Fibroblast of skin of back (primary cell): ENCODE results near the gene CALN1.
A peak's percentile ranks its signal among the peaks of the same experiment; 100 is the strongest.

ENCODE experiments used
- DNase-seq: peaks from one replicate; pipeline ENCODE4 v3.0.0-alpha.2; 2013

CALN1 gene

DNA sequence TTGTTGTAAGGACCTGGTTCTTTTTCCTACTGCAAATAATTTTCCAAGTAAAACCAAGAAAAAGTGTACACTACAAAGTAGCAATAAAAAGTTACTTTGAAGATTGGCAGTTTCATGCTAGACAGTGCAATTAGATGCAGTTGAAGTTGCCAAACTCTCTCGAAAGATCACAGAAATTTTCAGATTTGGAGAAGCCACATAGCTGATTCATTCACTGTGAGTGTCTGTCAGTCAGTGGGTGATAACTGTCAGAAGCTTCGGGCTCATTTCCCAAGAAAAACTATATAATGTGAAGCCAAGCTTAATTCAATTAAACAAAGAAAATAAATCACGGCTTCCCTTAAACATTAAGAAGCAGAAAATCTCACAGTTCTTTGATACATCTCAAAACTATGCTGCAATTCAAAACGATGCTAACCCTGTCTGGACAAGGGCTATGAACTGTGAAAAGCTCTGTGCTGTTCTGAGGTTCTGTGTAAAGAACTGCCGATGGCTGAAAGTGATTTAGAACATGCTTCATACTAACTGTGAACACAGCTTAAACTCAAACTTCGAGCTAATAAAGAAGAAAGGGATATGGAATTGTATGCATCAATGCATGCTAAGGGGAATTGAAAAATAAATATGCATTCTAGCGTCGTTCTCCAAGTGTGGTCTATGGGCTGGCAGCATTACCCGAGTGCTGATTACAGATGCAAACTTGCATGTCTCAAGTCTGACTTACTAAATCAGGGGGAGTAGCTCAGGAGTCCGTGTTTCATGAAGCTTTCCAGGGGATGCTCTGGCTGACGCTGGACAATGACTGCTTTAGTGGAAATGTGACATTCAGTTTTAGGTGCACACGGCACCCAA lies 557.4 kb downstream of the CALN1 start:
- DNase-seq, result no peak

DNA sequence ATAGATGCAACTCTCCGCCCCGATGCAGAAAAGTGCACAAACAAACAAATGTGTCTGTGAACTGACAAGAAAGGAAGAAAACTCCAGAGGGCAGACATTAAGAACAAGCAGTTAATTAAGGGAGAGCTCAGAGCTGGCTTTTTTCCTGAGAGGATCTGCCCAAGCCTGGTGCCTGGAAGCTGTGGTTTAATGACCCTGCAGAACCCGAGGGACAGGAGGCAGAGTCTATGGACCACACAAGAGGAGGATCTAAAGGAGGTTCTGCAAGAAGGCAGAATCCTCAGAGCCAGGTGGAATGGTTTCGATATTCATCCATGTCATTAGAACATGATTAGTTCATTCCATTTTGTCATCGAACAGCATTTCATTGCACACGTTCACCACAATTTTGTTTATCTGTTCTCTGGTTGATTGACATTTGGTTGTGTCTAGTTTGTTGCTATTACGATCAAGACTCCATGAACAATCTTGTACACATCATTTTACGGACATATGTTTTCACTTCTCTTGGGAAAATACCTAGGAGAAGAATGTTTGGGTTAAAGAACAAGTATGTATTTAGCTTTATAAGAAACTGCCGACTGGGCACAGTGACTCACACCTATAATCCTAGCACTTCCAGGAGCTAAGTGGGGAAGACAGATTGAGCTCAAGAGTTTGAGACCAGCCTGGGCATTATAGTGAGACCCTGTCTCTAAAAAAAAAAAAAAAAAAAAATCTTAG lies 560.2 kb downstream of the CALN1 start:
- peak; percentile 81 for DNase-seq

DNA sequence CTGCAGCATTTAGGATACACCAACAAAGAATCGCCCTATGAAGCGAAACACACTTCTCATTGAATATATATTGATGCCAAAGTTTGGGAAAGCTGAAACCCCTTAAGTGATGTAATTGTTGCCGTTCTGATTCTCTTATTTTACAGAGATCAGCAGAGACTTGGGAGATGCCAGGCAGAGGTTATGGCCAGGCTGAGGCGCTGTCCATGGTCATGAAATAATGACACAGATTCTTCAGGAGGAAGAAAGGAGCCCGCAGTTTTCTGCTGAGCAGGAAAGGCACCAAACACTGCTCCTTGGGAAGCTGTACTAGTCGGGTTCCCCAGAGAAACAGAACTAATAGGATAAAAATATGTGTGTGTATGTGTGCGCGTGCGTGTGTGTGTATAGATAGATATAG lies 566.0 kb downstream of the CALN1 start:
- peak; percentile 60 for DNase-seq

DNA sequence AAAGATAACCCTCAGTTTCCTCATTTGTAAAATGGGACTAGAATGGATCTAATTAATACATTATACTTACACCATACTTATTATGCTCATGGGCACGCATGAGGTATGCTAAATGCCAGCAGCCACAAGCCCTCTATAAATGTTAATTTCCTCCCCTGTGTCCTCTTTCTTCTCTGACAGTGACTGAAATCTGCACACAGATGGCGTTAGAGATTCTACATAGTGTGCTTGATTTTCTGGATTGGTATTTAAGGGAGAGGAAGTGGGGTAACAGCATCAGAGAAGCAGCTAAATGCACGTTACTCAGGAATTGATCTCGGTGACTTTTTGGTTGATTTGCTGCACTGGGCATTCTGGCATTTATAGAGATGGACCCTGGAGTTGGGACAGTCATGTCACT lies 568.5 kb downstream of the CALN1 start:
- DNase-seq, result no peak

DNA sequence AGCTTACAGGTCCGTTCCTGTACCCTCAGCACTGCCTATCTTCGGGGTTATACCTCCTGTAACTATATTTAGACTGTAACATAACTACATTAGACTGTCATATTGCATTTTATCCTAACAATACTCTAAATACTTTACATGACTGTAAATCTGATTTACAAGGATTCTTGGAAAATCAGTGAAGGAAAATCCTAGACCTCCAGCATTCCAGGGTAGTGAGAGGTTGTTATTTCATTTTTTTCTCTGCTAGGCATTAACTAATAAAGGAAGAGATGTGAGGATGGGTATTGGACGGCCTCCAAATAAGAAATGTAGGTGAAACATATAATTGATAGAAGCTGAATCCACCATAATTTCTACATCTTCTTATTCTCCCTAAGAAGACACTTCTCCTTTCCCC lies 569.4 kb downstream of the CALN1 start:
- peak; percentile 72 for DNase-seq

DNA sequence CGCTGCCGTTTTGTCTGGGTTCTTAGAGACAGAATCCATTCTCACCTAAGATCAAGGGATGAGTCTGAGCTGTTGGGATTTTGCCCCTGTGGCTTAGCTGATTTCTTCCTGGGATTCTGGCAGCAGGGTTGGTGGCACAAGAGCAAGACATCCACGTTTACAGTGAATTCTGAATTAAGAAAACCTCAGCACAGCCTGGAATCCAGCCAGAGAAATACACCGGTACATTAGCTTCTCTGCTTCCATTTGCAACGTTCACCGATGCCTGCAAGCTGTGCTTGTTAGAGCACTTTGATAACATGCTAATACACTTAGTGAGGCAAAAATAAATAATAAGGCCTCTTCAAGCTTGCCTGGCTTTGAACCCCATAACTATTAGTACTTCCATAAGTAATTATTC lies 569.8 kb downstream of the CALN1 start:
- DNase-seq, result no peak

DNA sequence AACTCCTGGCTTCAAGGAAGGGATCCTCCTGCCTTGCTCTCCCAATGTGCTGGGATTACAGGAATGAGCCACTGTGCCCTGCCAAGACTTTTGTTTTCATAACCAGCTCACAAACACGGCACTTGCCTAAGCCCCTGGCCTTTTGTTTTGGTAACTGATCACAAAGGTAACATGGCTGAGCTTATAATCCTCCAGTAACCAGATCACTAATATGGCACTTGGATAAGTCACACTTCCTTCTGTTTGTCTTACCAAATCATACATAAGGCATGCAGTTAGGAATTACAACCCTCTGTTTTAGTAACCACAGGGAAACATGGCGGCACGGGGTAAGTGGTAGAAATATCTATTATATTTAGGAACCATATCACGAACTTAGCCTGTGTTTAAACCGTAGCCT lies 577.1 kb downstream of the CALN1 start:
- peak; percentile 98 for DNase-seq

DNA sequence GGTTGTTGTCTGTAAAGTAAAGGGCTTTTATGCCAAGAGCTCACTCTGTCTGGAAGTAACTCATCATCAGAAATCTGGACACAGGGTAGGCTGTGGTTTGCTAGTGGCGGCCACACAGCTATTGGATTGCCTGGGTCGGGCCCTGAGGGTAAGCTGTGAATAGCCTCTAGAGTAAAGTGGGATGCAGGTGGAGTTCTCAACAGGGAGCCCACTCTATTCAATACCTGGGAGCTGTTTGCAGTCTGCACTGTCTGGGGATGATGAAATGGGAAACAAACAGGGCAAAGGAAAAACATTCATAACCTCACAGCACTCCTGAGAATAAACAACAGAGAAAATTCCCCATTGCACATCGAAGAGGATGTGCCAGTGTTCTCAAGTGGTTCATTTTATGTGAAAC lies 582.6 kb downstream of the CALN1 start:
- no peak for DNase-seq

DNA sequence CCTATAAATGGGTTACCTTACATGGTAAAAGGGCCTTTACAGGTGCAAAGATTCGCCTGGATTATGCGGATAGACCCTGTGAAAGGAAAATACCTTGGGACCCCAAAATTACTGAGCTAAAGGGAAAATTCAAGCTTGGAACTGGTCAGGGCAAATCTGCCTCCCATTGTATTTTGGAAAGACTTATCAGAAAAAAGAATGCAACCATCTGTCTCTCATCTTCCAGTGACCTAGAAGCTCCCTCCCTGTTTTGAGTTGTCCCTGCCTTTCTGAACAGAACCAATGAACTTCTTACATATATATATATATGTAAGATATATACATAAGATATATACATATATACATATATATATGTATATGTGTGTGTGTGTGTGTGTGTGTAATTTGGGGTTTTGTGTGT lies 583.8 kb downstream of the CALN1 start:
- no peak for DNase-seq

DNA sequence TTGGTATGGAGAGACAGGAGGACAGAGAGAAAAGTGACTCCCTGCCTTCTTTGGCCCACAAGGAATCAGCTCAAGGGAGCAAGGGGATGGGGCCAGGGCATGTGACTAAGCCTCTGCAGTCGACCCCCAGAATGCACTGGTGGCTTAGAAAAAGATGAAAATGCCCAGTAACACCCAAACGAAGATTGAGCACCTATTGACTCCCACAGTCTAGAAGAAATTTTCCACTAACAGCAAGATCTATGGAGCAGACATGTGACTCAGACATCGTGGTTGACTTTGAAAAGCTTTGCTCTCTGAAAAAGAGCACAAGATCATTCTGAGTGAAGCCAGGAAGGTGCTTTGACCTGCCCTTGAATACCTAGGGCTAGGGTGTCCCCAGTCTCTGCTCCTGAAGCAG lies 586.0 kb downstream of the CALN1 start:
- DNase-seq, result peak; percentile 49

DNA sequence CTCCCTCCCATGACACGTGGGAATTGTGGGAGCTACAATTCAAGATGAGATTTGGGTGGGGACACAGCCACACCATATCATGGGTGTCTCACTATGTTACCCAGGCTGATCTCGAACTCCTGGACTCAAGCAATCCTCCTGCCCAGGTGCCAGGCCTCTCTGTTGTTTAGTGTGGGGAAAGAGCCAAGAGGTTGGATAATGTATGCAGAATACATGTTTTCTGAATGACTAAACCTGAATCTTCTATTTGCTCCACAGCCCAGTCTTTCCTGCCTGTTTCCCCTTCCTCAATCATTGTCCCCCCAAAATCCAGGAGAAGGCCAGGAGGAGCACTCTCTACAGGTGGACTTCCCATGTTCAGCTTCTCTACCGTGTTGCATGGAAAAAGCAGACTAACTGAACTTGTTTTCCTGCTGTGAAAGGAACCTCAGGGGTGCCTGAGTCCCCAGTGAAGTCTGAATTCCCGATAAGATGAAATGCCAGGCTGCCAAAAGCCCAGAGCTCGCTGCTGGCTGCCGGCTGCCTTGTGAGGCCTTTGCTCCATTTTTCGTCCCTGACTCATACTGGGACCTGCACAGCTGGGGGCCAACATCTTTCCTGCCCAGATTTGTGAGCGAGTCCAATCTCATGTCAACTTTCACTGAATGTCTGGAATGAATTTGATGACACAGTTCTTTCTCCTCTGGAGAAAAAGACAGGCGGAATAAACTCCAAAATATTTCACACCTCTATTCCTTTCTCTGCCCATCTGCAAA lies 588.0 kb downstream of the CALN1 start:
- peak; percentile 99 for DNase-seq

DNA sequence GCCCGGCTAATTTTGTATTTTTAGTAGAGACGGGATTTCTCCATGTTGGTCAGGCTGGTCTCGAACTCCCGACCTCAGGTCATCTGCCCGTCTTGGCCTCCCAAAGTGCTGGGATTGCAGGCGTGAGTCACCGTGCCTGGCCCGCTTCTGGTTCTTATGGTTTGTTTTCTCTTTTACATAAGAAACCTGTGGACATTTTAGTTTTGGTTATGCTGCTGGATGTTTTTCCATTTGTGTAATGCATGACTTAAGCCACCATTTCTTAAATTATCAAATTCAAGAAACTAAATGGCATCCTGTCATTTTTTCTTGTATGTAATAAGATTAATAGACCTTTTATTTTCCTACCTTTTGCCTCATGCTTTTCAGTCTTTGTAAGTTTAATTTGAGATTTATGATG lies 589.7 kb downstream of the CALN1 start:
- DNase-seq, result peak; percentile 61

DNA sequence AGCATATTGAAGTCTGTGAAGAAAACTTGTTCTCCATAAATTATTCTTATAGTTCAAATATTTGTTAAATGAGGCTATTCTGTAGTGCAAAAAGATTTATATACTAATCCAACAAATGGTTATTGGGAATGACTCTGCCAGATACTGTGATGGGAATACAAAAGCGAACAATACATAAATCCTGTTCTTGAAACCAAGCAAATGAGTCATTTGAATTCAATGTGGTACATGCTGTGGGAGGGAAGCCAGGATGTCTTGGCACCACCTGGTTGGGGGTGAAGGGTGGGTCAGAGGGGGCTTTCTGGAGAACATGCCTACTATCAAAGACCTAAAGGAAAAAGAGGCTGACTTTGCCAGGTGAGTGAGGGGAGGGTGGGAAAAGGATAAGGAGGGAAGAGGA lies 594.2 kb downstream of the CALN1 start:
- peak; percentile 58 for DNase-seq

DNA sequence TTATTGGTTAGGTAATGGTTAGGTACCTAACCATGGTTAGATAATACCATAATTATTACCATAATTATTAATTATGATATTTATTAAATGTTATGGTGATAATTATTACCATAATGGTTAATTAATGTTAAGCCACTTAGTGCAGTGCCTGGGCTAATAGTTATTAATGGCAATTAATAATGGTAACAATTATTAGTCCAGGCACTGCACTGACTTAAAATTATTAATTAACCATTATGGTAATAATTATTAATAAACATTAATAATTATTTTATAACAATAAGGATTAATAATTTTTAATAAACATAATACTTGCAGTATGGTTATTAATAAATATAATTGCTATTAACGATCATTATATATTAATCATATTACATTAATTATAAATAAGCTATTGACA lies 604.0 kb downstream of the CALN1 start:
- no peak for DNase-seq

DNA sequence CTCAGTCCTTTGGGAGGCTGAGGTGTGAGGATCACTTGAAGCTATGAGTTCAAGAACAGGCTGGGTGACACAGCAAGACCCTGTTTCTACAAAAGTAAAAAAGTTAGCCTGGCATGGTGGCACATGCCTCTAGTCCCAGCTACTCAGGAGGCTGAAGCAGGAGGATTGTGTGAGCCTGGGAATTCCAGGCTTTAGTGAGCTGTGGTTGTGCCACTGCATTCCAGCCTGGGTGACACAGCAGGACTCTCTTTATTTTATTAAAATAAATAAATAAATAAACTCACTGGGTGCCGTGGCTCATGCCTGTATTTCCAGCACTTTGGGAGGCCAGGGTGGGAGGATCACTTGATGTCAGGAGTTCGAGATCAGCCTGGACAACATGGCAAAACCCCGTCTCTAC lies 607.9 kb downstream of the CALN1 start:
- peak; percentile 71 for DNase-seq

DNA sequence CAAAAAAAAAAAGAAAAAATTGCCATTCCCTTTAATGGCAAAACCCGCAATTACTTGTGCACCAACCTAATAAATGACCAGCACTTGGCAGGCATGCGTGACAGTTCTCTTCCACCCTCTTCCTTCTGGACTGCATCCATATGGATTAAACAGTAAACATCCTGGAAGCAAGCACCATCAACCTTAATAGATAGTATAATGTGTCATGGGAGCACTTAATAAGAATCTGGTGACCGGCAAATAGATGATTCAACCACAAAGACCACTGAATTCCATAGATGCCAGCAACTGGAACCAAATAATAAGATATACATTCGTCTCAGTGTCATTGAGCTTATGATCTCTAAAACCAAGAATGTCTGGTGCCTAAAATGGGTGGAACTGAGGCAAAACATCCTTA lies 610.2 kb downstream of the CALN1 start:
- DNase-seq, result peak; percentile 81

DNA sequence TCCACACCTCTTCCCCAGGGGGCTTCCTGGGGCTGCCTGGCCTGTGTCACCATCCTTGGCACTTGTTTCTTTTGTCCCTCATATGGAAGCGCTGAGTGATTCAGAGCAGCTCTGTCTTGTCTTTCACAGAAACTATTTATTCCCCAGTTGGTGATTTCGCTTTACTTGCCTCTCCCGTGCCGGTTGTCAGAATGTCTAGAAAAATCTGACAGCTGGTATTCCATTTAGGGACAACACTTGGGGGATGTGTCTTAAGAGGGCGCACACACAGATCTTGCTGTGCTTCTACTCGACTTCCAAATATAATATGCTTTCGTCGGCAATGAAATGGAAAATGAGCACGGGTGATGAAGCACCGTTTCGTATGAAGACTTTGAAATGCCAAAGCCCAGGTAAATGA lies 611.8 kb downstream of the CALN1 start:
- no peak for DNase-seq

DNA sequence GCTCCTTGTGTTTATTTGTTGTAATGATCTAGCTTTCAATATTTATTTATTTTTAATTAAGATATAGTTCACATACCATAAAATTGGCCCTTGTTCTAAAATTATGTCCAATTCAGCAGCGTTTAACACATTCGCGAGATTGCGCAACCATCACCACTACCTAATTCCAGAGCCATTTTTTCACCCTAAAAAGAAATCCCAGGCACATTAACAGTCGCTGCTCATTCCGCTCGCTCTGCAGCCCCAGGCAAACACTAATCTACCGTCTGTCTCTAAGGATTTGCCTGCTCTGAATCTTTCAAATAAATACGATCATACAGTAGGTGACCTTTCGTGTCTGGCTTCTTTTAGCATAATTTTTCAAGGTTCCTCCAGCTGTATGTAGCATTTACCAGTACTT lies 616.7 kb downstream of the CALN1 start:
- DNase-seq, result no peak

DNA sequence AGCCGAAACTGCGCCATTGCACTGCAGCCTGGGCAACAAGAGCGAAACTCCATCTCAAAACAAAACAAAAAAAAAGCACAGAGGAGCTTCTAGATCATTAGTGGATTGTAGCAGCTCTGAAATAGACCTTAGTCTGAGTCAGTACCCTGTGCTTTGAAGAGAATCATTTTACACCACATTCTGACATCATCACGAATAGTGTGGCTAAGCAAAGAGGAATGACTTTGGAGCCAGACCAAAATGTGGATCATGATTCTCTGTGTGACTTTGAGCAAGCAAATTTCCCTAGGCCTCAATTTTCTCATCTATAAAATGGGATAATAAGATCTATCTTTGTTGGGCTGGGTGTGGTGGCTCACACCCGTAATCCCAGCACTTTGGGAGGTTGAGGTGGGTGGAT lies 618.9 kb downstream of the CALN1 start:
- peak; percentile 94 for DNase-seq

DNA sequence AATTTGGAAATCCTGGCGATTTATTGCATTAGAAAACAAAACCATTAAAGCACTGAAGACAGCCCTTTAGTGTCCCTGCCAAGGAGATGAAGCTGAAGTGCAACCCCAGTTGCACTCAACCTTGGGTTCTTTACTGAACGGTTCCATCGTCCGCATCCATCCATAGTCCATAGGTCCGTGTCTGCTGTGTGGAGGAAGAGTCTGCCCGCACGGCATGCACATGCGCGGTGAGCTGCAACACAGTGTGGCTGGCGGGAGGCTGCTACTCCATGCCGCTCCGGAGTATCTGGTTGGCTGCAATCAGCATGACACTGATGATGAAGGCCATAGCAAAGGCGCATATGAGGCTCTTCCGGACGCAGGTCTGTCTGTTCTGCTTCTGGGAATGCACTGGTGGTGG lies 624.6 kb downstream of the CALN1 start:
- DNase-seq, result peak; percentile 41

DNA sequence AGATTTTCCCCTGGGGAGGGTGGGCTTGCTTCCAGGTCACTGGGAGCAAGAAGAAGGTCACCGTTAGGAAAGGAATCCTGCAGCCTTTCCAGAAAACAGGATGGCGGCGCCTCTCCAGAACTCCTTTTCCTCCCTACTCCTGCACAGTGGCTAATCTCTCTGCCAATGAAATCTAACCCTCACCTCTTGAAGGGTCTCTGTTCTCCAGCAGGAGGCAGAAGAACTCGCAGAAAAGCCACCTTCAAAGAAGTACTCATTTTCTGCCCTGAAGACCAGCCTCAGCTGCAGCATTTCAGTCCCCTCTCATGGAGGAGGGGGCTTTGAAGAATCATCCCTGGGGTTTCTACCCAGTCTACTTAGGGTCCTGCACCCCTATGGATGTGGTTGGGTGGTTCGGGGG lies 626.9 kb downstream of the CALN1 start:
- no peak for DNase-seq

DNA sequence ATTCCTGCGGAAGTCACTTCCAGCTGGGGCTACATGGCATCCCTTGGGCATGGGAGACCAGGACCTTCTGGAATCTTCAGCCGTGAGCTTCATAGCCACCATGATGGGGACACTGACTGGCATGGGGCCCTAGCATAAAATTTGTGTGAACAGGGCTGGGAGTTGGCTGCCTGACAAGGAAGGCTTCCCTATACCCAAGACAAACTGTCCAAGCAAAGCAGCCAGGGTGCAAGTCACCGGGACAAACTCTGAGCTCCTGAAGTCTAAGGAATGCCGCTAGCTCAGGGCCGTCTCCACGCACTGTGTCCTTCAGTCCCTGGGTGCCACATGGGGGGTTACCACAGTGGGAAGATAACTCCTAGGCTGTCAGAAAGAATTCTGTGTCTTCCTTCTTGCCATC lies 627.4 kb downstream of the CALN1 start:
- no peak for DNase-seq

DNA sequence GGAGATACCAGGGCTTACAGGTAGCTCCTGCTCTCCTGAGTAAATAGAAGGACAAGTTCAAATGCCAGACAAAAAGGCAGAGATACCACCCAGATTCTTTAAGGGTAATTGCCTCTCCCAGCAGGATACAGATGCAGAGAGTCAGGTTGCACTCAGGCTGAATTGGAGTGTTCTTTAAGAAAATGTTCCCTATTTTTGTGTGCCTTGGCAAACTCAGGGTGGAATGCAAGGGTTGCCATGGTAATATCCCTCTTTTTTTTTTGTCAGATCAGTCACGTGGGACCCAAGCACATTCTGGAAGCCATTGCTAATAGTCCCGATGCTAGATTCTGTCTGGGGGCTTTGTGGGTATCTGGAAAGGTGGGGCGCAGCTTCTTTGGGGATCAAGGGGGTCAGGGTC lies 628.0 kb downstream of the CALN1 start:
- DNase-seq, result peak; percentile 24

DNA sequence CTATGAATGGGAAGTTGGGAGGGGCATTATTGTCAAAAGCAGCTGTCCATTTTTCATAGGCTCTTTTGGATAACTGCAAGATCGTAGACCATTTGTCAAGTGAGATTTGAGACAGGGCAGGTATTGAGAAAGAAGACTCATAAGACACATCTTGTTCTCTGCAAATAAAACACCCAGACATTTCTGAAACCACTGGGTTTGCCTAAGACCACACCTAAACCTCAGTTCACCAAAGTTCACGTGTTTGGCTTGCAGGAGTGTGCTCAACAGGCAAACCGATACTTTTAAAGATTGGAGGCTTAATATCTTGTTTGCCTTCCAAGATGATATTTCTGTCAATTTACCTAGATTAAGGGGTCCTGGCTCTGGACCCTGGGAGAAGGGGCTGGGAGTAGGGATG lies 628.4 kb downstream of the CALN1 start:
- DNase-seq, result no peak
